NB4 (cell line): ENCODE results near the gene MBOAT2.

Experiments used
- DNase-seq: peaks from one replicate; pipeline ENCODE4 v3.0.0; 2010; ENCODE audit warnings: low read depth
- H3K4me3 ChIP-seq: one replicate; pipeline ENCODE4 v1.5.1; 2011; ENCODE audit warnings: mild to moderate bottlenecking, low read depth, low read length, moderate library complexity
- CTCF ChIP-seq: IDR thresholded peaks from one replicate; pipeline ENCODE4 v1.5.1; 2012; ENCODE audit warnings: low read depth, low read length
- MAX ChIP-seq: IDR thresholded peaks from 2 replicates; pipeline ENCODE4 v1.6.1; 2011; ENCODE audit warnings: low read depth, low read length
- MYC ChIP-seq: IDR thresholded peaks from 2 replicates; pipeline ENCODE4 v1.6.1; 2011; ENCODE audit warnings: low read depth, low read length
- POLR2A ChIP-seq: IDR thresholded peaks from 2 replicates; pipeline ENCODE4 v1.6.1; 2011; ENCODE audit warnings: mild to moderate bottlenecking; ENCODE audit not compliant: insufficient read length; ENCODE audit errors: extremely low read depth

Gene MBOAT2

GRCh38 chr2:8893978-8894820 is 109.3 kb downstream of the MBOAT2 start:
- TF ChIP-seq MAX (no peak), POLR2A (no peak), MYC (no peak), CTCF (no peak)
- no peak overlapping the region for H3K4me3 ChIP-seq
- DNase-seq = no peak

GRCh38 chr2:8893474-8893873 is 110.0 kb downstream of the MBOAT2 start:
- no peak overlapping the region for H3K4me3 ChIP-seq
- no peak for DNase-seq
- no peak for TF ChIP-seq MYC
- no peak for TF ChIP-seq MAX
- TF ChIP-seq POLR2A = no peak
- no peak for TF ChIP-seq CTCF

- TF ChIP-seq MAX = no peak
- DNase-seq = no peak
- no peak overlapping the region for H3K4me3 ChIP-seq
Measured at GRCh38 chr2:8892111-8892510, 111.4 kb downstream of the MBOAT2 start.

GRCh38 chr2:8889978-8890377 is 113.5 kb downstream of the MBOAT2 start:
- TF ChIP-seq POLR2A (no peak), CTCF (no peak), MYC (no peak), MAX (no peak)
- no peak overlapping the region for H3K4me3 ChIP-seq
- no peak for DNase-seq

GRCh38 chr2:8888963-8889362 is 114.5 kb downstream of the MBOAT2 start:
- no peak overlapping the region for H3K4me3 ChIP-seq
- TF ChIP-seq POLR2A (no peak), MYC (no peak), CTCF (no peak), MAX (no peak)
- DNase-seq = no peak

GRCh38 chr2:8886876-8887275 is 116.6 kb downstream of the MBOAT2 start:
- no peak overlapping the region for H3K4me3 ChIP-seq
- no peak for TF ChIP-seq MAX
- no peak for TF ChIP-seq POLR2A
- no peak for TF ChIP-seq MYC
- TF ChIP-seq CTCF = no peak
- DNase-seq = no peak
